IPS-20b (cell line): Measurements from ENCODE around the gene P2RX7.
"Not testable (repeated sequence)": the region's sequence is repeated elsewhere in the genome, so short reads cannot be mapped to it uniquely, and the experiment has no call there.

Experiments
- H3K27ac ChIP-seq: one replicate; pipeline ENCODE4 v1.5.1; 2013; ENCODE audit warnings: low read length
- H3K27me3 ChIP-seq: 2 replicates; pipeline ENCODE4 v1.6.1; 2013; ENCODE audit warnings: mild to moderate bottlenecking, low read length, inconsistent platforms; ENCODE audit not compliant: insufficient read depth
- H3K36me3 ChIP-seq: 2 replicates; pipeline ENCODE4 v1.6.1; 2013; ENCODE audit warnings: low read depth, mild to moderate bottlenecking, inconsistent platforms, low read length, moderate library complexity; ENCODE audit not compliant: insufficient read depth
- H3K4me1 ChIP-seq: 2 replicates; pipeline ENCODE4 v1.6.1; 2013; ENCODE audit warnings: mild to moderate bottlenecking, control low read depth, inconsistent platforms, low read length, moderate library complexity; ENCODE audit not compliant: insufficient read depth
- H3K4me3 ChIP-seq: 2 replicates; pipeline ENCODE4 v1.5.1; 2013; ENCODE audit warnings: mild to moderate bottlenecking, low read length, inconsistent platforms
- H3K9ac ChIP-seq: 2 replicates; pipeline ENCODE4 v1.6.1; 2013; ENCODE audit warnings: low read depth, mild to moderate bottlenecking, inconsistent platforms, low read length, moderate library complexity
- H3K9me3 ChIP-seq: 2 replicates; pipeline ENCODE4 v1.6.1; 2013; ENCODE audit warnings: mild to moderate bottlenecking, low read depth, low read length, inconsistent platforms; ENCODE audit not compliant: insufficient read depth

Gene P2RX7

GRCh38 chr12:121202407-121203355, 70.0 kb downstream of the P2RX7 start:
- H3K36me3 ChIP-seq = no peaks in the 10 kb centered on the region
- no peaks in the 10 kb centered on the region for H3K9me3 ChIP-seq
- H3K27me3 ChIP-seq = 0 out of 2 replicates have a peak, but pooled peaks cover under 1% of the 10 kb centered on the region
- no peak overlapping the region for H3K4me3 ChIP-seq
- no peak overlapping the region for H3K27ac ChIP-seq
- no peak overlapping the region for H3K9ac ChIP-seq
- H3K4me1 ChIP-seq = no peaks in the 10 kb centered on the region

DNA sequence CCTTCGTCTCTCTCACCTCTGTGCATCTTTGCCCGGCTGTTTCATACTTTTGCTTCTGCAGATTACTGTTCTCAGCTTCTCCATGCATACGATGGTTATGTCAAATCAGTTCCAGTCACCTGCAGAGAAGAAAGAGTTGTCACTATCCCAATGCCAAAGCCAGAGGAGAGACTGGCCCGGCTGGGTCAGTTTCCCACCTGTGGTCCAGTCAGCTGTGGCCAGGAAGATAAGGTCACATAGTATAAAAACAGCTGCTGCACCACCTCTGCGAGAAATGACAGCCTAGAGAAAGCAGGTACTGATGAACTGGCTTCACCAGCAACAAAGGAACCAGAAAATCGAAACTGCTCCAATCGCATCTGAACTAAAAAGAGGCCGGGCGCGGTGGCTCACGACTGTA, 70.8 kb downstream of the P2RX7 start:
- Histone ChIP-seq H3K9ac (no peak overlapping the region), H3K9me3 (no peaks in the 10 kb centered on the region)

GRCh38 chr12:121205491-121205890, 72.8 kb downstream of the P2RX7 start:
- H3K27ac ChIP-seq = no peak overlapping the region

More for the DNA sequence above, 70.8 kb downstream of the P2RX7 start:
- Histone ChIP-seq H3K27me3 (peaks cover 8% of the 10 kb centered on the region; the same call in 1 of the 2 replicates), H3K27ac (no peak overlapping the region), H3K36me3 (no peaks in the 10 kb centered on the region), H3K4me3 (no peak overlapping the region), H3K4me1 (no peaks in the 10 kb centered on the region)

DNA sequence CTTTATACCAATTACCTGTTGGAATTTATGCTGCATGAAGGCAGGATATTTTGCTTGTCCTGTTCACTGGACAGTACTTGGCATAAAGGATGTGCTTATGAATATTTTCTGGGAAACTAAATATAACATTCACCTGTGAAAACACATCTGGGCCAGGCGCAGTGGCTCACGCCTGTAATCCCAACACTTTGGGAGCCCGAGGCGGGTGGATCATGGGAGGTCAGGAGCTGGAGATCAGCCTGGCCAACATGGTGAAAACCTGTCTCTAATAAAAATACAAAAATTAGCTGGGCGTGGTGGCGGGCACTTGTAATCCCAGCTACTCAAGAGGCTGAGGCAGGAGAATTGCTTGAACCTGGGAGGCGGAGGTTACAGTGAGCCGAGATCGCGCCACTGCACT, 75.9 kb downstream of the P2RX7 start:
- H3K4me1 ChIP-seq, H3K4me3 ChIP-seq, H3K36me3 ChIP-seq, H3K9me3 ChIP-seq, H3K27ac ChIP-seq, H3K9ac ChIP-seq: not testable (repeated sequence)
- H3K27me3 ChIP-seq = peaks cover 18% of the 10 kb centered on the region

More at GRCh38 chr12:121205491-121205890, 72.8 kb downstream of the P2RX7 start:
- no peak overlapping the region for H3K9ac ChIP-seq
- H3K36me3 ChIP-seq = no peaks in the 10 kb centered on the region
- no peaks in the 10 kb centered on the region for H3K4me1 ChIP-seq
- peaks cover 18% of the 10 kb centered on the region for H3K27me3 ChIP-seq
- H3K9me3 ChIP-seq = no peaks in the 10 kb centered on the region
- H3K4me3 ChIP-seq = no peak overlapping the region

GRCh38 chr12:121209221-121209620, 76.5 kb downstream of the P2RX7 start:
- no peaks in the 10 kb centered on the region for H3K4me1 ChIP-seq
- no peaks in the 10 kb centered on the region for H3K36me3 ChIP-seq
- no peak overlapping the region for H3K27ac ChIP-seq
- H3K9me3 ChIP-seq = no peaks in the 10 kb centered on the region
- no peak overlapping the region; the same call in 1 of the 2 replicates for H3K4me3 ChIP-seq
- no peak overlapping the region for H3K9ac ChIP-seq
- H3K27me3 ChIP-seq = peaks cover 18% of the 10 kb centered on the region

- Histone ChIP-seq H3K36me3 (no peaks in the 10 kb centered on the region), H3K4me3 (peak within 1 kb of the TSS; percentile 78), H3K27ac (no peak within 1 kb of the TSS)
Observed at GRCh38 chr12:121209624-121210572, 77.2 kb downstream of the P2RX7 start, which contains the start of gene P2RX4. Gene P2RX4, plus strand, starts transcription at chr12:121210129. Its CDS starts 36 bp downstream, at chr12:121210165.

GRCh38 chr12:121212875-121213274, 80.2 kb downstream of the P2RX7 start:
- H3K4me3 ChIP-seq = no peak overlapping the region
- no peaks in the 10 kb centered on the region for H3K4me1 ChIP-seq
- no peak overlapping the region for H3K27ac ChIP-seq
- H3K9ac ChIP-seq = no peak overlapping the region
- no peaks in the 10 kb centered on the region for H3K36me3 ChIP-seq
- no peaks in the 10 kb centered on the region for H3K9me3 ChIP-seq
- H3K27me3 ChIP-seq = peaks cover 16% of the 10 kb centered on the region

More at GRCh38 chr12:121209624-121210572, 77.2 kb downstream of the P2RX7 start, which contains the start of gene P2RX4:
- H3K4me1 ChIP-seq = no peaks in the 10 kb centered on the region
- H3K9ac ChIP-seq = peak within 1 kb of the TSS; percentile 81
- no peaks in the 10 kb centered on the region for H3K9me3 ChIP-seq
- H3K27me3 ChIP-seq = peaks cover 18% of the 10 kb centered on the region

- Histone ChIP-seq H3K4me1 (no peaks in the 10 kb centered on the region), H3K27me3 (peaks cover 3% of the 10 kb centered on the region), H3K4me3 (no peak overlapping the region), H3K36me3 (no peaks in the 10 kb centered on the region), H3K27ac (no peak overlapping the region), H3K9me3 (no peaks in the 10 kb centered on the region), H3K9ac (no peak overlapping the region)
Observed at GRCh38 chr12:121214166-121214777, 81.6 kb downstream of the P2RX7 start.

- H3K4me3 ChIP-seq = no peak overlapping the region
- no peak overlapping the region for H3K9ac ChIP-seq
- no peak overlapping the region for H3K27ac ChIP-seq
- H3K36me3 ChIP-seq = no peaks in the 10 kb centered on the region
- H3K9me3 ChIP-seq = no peaks in the 10 kb centered on the region
- H3K27me3 ChIP-seq = no peaks in the 10 kb centered on the region
- H3K4me1 ChIP-seq = no peaks in the 10 kb centered on the region
Observed at GRCh38 chr12:121214855-121215745, 82.4 kb downstream of the P2RX7 start.

DNA sequence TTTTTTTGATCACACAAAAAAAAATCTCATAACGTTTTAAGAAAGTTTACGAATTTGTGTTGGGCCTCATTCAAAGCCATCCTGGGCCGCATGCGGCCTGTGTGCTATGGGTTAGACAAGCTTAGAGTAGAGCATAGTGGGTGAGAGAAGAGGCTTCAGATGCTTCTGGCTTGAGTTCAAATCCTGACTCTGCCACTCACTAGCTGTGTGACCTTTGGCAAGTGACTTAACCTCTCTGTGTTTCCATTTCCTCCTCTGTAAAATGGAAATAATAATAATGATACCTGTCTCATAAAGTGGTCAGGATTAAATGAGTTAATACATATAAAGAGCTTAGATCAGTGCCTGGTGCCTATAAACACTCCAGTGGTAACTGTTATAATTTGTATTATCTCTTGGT, 83.4 kb downstream of the P2RX7 start:
- Histone ChIP-seq H3K27me3 (no peaks in the 10 kb centered on the region), H3K27ac (no peak overlapping the region), H3K9me3 (no peaks in the 10 kb centered on the region), H3K4me1 (no peaks in the 10 kb centered on the region), H3K36me3 (no peaks in the 10 kb centered on the region), H3K4me3 (no peak overlapping the region), H3K9ac (no peak overlapping the region)
